GM21367 (cell line): ENCODE measurements around the gene ERG.

Experiments used
- ATAC-seq: cut with Tn5 transposase; IDR thresholded peaks from one replicate; pipeline ENCODE4 v1.9.1; 2021; ENCODE audit not compliant: unreplicated experiment

Gene ERG

DNA sequence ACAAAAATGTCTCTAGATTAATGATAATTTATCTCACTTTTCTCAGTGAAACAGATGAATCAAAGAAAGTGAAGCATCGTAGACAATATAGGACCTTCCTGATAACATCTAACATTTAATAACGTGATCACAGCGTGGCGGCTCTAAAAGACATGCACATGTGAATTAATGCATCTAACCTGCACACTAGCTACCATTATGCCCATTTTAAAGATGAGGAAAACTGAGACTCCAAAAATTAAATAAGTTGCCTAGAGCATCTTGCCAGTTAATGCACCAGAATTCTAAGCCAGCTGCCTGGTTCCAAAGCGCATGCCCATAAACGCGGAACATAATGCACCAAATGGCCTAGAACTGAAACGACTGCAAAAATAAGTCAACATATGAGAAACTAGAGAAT, 23.5 kb downstream of the ERG start:
- ATAC-seq, result no peak

- ATAC-seq, result no peak
Measured at GRCh38 chr21:38474124-38474523, 24.2 kb downstream of the ERG start.

DNA sequence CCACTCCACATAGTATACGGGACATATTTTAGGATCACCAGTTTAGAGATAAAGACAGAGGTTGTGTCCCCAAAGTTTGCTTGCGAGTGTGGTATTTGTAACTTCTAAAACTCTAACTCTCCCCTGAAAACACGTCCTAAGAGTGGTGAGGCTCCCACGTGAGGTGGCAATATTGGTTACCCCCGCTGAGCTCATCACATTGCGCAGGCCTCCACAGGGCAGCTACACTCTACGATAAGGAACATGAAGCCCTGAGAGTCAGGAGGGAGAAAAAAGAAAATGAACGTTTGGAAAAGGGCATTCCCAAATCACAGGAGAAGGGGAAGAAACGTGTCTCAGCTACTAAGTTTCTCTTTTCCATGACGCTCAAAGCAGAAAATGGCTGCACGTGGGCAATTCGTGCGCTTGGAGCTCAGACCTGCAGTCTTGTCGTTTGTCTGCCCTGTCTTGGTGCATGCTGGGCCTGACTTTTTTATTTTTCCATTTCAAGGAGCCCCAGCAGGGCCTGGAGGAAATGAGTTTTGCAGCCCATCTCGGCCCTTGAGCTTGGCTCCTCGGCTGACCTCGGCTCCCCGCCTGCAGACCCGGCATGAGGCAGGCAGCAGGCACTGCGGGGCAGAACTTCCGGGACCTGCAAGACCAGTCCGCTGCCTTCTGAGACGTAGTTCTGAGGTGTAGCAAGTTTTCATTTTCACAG, 25.7 kb downstream of the ERG start:
- ATAC-seq, result no peak

DNA sequence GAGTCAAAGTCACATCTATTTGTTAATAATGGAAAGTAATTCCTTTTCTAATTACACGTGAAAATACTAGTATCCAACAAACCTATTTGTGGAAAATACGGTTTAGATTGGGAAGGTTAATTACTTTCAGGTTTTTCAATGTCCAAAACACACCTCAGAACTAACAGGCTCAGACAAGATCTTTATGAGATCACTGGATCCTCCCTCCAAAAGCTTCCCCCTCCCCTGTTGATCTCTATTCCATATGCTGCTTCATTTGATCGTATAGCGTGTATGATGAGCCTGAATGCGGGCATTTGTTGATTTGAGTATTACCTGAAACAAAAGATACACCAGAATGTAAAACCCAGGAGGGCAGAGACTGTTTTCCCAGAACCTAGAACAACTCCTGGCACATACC, 26.5 kb downstream of the ERG start:
- no peak for ATAC-seq

DNA sequence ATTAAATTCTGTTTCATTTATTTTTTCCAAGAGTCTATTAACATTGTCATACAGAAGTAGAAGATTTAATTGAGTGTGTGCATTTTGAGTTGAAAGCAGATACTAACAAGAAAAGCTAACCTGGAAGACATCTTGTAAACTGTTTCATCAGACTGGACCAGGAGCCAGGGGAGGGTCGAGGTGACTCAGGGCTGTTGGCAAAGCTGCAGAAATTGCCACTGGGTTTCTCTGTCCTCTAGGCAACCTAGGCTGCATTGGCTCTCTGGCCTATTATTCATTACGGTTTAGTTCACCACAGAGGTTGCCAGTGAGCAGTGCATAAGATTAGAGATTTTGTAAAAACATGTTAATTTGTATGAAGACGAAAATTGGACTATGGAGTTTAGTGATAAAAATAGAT, 27.5 kb downstream of the ERG start:
- ATAC-seq, result no peak

GRCh38 chr21:38469642-38470041, 28.6 kb downstream of the ERG start:
- no peak for ATAC-seq

GRCh38 chr21:38468989-38469388, 29.3 kb downstream of the ERG start:
- ATAC-seq, result no peak

DNA sequence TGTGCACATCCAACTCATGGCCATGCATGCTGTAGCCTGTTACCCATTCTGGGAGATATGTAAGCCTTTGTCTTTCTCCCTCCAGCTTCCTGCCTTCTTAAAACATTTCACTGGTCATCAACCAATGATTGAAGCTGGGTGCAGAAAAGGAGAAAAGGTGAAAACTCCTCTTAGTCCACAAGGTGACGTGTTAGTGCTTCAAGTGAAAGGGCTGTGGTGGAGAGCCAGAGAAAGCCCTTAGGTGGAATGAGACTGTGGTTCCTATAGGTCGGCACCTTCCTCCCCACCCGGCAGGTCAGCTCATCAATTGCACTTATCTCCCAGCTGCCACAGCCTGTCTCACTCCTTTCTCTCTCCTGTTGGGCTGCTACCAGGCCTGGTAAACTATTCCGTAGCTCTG, 30.4 kb downstream of the ERG start:
- no peak for ATAC-seq

DNA sequence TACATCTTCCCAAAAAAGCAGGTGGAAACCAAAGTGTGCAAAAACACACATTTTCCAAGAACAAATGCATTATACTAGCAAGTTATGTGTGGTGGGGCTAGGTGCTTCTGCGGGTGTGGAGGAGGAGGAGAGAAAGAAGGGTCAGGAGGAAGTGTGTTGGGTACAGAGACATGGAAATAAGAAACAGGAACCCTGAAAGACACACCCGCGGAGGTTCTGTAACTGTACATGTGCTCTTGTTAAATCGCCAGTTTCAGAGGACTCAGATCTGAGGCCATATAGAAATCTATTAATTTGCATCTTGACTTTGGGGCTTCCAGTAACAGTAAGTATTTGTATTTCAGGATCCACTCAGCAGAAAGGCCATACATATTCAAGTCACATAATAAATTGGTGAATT, 30.9 kb downstream of the ERG start:
- ATAC-seq, result no peak

DNA sequence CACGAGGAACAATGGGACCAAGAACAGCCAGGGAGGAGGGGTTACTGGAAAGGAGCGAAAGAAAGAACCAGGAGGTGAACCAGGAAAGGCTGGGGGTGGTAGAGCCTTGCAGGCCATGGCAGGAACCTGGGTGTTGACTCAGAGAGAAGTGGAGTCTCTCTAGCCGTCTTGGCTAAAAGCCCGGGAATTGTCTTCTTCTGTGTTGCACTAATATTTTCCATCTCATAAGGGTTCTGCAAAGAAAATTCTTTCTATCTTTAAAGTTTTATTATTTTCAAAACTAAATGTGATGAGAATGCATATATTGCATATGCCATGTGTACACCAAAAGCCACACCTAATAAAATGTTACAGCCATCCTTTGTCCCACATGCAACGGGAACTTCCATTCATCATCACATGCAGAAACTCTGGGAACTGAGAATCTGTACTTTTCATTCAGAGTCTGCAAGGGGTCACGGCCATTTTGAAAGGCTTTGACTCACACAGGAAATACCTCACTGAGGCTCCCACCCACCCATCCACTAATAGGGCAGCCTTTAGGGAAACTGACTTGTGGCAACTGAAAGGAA, 38.0 kb downstream of the ERG start:
- ATAC-seq, result no peak

- no peak for ATAC-seq
Measured at GRCh38 chr21:38459490-38459889, 38.8 kb downstream of the ERG start.

- no peak for ATAC-seq
Measured at GRCh38 chr21:38455403-38455802, 42.9 kb downstream of the ERG start.

DNA sequence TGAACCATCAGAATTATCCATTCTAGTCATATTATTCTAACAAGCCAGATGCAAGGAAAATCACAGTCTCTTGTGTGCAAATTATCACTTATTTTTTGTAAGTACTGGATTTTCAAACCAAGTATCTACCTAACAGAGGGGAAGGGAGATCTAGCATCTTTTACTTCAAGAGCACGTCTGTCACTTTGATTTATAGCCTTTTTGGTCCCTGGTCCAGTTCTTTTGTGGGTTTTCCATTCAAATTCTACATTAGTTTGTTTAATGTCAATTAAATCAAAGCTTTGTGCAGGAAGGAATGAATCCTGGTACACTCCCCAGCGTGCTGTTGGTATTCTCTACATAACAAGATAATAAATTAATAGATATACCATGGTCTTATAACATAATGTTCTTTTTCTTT, 43.6 kb downstream of the ERG start:
- ATAC-seq, result no peak

DNA sequence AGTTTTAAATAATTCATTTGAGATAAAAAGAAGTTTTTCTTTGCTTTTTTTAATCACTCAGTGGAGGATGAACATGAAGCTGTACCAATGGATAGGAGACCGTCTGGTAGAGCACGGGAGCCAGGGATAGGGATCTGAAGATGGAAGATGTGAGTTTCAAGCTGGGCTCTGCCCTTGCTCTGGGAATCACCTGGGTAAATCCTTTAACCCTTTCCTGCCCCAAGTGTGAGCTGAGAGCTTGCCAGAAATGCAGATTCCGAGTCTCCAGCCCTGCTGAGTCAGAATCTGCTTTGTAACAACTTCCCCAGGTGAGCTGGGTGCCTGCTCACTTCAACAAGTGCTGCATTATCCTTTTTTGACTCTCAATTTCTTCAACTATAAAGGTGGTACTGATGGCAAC, 44.1 kb downstream of the ERG start:
- ATAC-seq, result no peak

GRCh38 chr21:38448671-38449385, 49.4 kb downstream of the ERG start:
- ATAC-seq, result no peak

DNA sequence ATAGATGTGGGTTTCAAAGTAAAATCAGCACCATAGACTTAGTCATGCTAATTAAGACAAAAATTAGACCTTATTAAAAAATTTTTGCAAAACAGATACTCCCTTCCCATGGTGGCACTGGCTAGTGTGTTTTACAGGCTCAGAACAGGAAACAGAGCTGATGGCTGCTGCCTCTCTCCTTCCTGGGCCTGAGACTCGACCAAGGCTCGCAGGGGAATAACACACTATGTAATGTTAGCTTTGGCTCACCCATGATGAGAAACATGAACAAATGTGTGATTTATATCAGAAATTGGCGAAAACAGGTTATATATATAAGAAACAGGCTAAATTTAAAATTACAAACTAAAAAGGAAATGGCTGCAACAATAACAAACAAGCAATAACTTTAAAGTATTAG, 50.7 kb downstream of the ERG start:
- ATAC-seq, result no peak

- ATAC-seq, result no peak
Measured at GRCh38 chr21:38444691-38445090, 53.6 kb downstream of the ERG start.

DNA sequence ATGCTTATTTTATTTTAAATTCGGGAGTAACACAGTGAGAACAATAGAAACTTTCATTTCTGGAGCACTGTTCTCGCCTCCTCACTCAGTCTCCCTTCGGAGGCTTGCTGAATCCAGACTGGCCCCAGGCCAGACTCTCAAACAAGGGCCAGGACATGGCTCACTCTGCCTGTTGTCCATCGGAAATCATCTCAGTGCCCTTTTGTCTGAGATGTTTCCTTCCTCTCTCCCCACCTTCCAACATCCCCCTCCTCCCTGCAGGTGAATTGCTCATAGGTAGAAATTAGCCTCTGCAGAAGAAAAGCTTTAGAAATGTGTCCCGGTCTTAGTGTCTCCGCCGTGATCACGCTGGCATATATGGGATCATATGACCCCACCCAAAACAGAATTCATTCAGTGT, 55.2 kb downstream of the ERG start:
- ATAC-seq, result no peak

- no peak for ATAC-seq
Measured at GRCh38 chr21:38441153-38441552, 57.1 kb downstream of the ERG start.

DNA sequence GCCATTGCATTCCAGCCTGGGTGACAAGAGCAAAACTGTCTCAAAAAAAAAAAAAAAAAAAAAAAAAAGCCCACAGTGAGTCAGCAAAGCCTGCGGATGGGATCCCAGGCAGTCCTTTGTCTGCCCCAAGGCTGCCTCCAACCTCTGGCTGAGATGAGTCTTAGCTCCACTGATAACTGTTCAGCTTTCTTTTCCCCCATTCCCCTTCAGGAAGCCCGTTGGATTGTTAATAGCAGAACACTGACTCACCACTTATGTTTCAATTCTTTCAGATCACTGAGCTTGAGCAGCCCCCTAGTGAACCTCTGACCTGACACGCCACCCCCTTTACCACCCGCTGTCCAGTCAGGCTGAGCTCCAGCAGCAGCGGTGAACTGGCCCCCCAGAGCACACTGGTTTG, 57.5 kb downstream of the ERG start:
- ATAC-seq, result no peak

GRCh38 chr21:38439957-38440356, 58.3 kb downstream of the ERG start:
- no peak for ATAC-seq

- ATAC-seq, result no peak
Measured at GRCh38 chr21:38439426-38439825, 58.9 kb downstream of the ERG start.
